Adrenal gland (tissue), 19 donors: ENCODE results near the gene PGA4. TPM values are rescaled to one million over a fixed set of nuclear protein-coding genes. Genes with fewer than 3 reads are reported as not detected.
"Not testable (repeated sequence)": the region's sequence is repeated elsewhere in the genome, so short reads cannot be mapped to it uniquely, and the experiment has no call there.

Experiments used
- DNase-seq, 7 donors: peaks; one replicate each; pipeline ENCODE4 v3.0.0-alpha.2; 2019 to 2020
- H3K27ac ChIP-seq, 5 donors: fragments of 200-600 bp; sonication (generic) in 4 of 5; 1 replicate in 3 of 5; 2 replicates in 2 of 5; pipeline versions ENCODE4 v1.5.1 to v1.8.0; 2016 to 2020; ENCODE audit warnings: mild to moderate bottlenecking in 1 of 5
- H3K27me3 ChIP-seq: fragments of 200-600 bp; 2 replicates; pipeline ENCODE4 v1.8.0; 2021
- H3K36me3 ChIP-seq, 2 donors: fragments of 200-600 bp; replicated peaks in 1 of 2; 1 replicate in 1 of 2; 2 replicates in 1 of 2; pipeline versions ENCODE4 v1.5.1 to v1.8.0; 2018 to 2022
- H3K4me1 ChIP-seq, 2 donors: fragments of 200-600 bp; replicated peaks in 1 of 2; 1 replicate in 1 of 2; 2 replicates in 1 of 2; pipeline versions ENCODE4 v1.5.1 to v1.8.0; 2018 to 2021
- H3K4me3 ChIP-seq, 4 donors: fragments of 200-600 bp; sonication (generic) in 3 of 4; one replicate each; pipeline ENCODE4 v1.5.1; 2016 to 2018
- H3K9me3 ChIP-seq, 3 donors: fragments of 200-600 bp; sonication (generic) in 1 of 3; replicated peaks in 1 of 3; 1 replicate in 2 of 3; 2 replicates in 1 of 3; pipeline versions ENCODE4 v1.5.1 to v1.8.0; 2016 to 2021
- POLR2A ChIP-seq, 2 donors: fragments of 450-650 bp; IDR thresholded peaks; one replicate each; pipeline ENCODE4 v1.6.1; 2017; ENCODE audit warnings: antibody characterized with exemption in 2 of 2, mild to moderate bottlenecking in 2 of 2, moderate library complexity in 1 of 2
- WGBS, 4 donors: extraction: QIAGEN DNeasy Blood & Tissue Kit in 2 of 4; methylation state at CpG; one replicate each; pipeline versions ENCODE4 v1.1.5 to v1.1.7; 2013 to 2017; 5-methylcytosine and 5-hydroxymethylcytosine counted together
- intact Hi-C, 2 donors: fragments of 100-400 bp; cut with DNase I; formaldehyde crosslinking; loops; one replicate each; pipeline versions ENCODE4 v1.14.1 to v1.15.0; 2022 to 2023
- long read RNA-seq, 10 donors: library from polyadenylated mRNA in 3 of 10; unstranded in 2 of 10; stranded (forward) in 1 of 10; transcript quantifications; one replicate each; pipeline ENCODE4 v2.0.0 and lab custom pipeline, GENCODE V29; 2021 to 2026
- polyA plus RNA-seq, 3 donors: library from polyadenylated mRNA; stranded (reverse); fragments of 200-250 nt in 2 of 3; fragments of 350-450 nt in 1 of 3; fragmentation: Illumina TruSeq in 1 of 3; extraction: RNeasy Lipid Tissue Mini Kit (QIAGEN cat#74804) in 1 of 3; gene quantifications; one replicate each; pipeline ENCODE4 v1.2.3, GENCODE V29; 2013 to 2014
- total RNA-seq, 9 donors: library from RNA; depleted of rRNA in 4 of 9; stranded (reverse); fragments of >200 nt in 4 of 9; fragments of 120-200 nt in 1 of 9; fragmentation: NEBNext Ultra II Directional in 1 of 9; extraction: Animal tissue kit (Norgen Biotek cat#: 25700) in 1 of 9; gene quantifications; one replicate each; pipeline versions ENCODE4 v1.1.0 to v1.2.4, GENCODE V29; 2013 to 2023
- TF ChIP-seq, protein P1 (sequence below), 6 experiments: fragments of 450-650 bp in 4 of 6; fragments of 200-600 bp in 2 of 6; sonication (generic) in 1 of 6; IDR thresholded peaks; 1 replicate in 5 of 6; 2 replicates in 1 of 6; pipeline versions ENCODE4 v1.5.1 to v1.8.0; 2016 to 2021; ENCODE audit warnings: antibody characterized with exemption in 6 of 6, mild to moderate bottlenecking in 2 of 6, moderate library complexity in 1 of 6
- donor health status: healthy with polysubstance abuse.
- donor health status: Bipolar disorder and iron deficiency.
- donor health status: DM: yes; HTN: yes; CAD: no.
- donor health status: DM: no; HTN: no; CAD: no.
- donor health status: DM: no; HTN: no; CAD: no.
- donor health status: DM: yes; HTN: yes; CAD: no.

The PGA4 gene
- 1 to 10 TPM in 6 of 9 donors, under 1 TPM in 2, not detected in 1; 0.65 to 6.8 (median 1.2) TPM for total RNA-seq
- polyA plus RNA-seq: 1 to 10 TPM in 1 of 3 donors, under 1 TPM in 1, not detected in 1; 0.42 to 3.1 TPM
- long read RNA-seq, donor 1: 0 reads
- long read RNA-seq, donor 2: 0 reads
- long read RNA-seq, donor 3: 0 reads
- long read RNA-seq, donor 4: 0 reads
- long read RNA-seq, donor 5: 0 reads
- long read RNA-seq, donor 6, partial matches to known transcripts: 3 of 3 reads
- long read RNA-seq, donor 6, other reads (novel, unspliced or antisense): 0 of 3 reads
- long read RNA-seq, donor 7: 0 reads
- long read RNA-seq, donor 8: 0 reads
- long read RNA-seq, donor 9: 0 reads
- long read RNA-seq, donor 10: 0 reads

DNA sequence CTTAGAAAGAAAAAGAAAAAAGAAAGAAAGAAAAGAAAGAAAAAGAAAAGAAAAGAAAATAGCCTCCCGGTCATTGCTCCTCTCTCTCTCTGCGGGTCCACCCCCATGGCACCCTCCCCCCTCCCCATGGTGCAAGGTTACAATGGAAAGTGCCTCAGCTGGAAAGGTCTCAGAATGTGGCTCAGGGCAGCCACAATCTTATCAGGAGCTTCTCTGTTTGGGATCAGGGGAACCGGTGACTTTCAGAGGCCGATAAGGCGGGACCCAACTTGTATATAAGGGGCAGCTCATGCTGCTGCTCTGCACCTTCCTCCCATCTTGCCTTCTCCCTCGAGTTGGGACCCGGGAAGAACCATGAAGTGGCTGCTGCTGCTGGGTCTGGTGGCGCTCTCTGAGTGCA lies at the start of gene PGA4:
PGA4 (plus strand) TSS at position 301 of the 400 bp plus-strand sequence; CDS start at position 355, 54 bp downstream.
- H3K36me3 ChIP-seq, H3K4me3 ChIP-seq, DNase-seq, H3K27me3 ChIP-seq, H3K4me1 ChIP-seq, H3K27ac ChIP-seq, intact Hi-C loops, H3K9me3 ChIP-seq: not testable (repeated sequence)
- WGBS, 4 donors: no CpG with 5 or more reads among the region's 8 CpGs

DNA sequence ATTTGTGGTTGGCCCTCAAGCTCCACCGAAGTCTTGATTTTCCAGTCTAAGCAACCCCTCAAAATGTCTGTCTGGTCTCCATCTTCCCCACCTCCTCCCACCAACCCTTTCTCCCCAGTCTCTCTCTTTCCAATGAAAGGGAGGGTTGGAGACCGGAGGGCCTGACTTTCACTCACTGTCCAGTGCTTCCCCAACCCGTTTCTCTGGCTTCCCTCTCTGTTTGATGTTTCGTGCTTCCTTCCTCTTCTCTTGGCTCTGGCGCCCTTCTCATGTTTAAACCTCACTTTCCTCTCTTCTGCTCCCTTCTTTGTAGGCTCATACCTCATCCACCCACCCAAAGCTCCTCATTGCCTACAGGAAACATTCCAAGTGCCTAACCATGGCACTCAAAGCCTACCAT lies 49.8 kb upstream of the PGA4 start:
- intact Hi-C loops: loop anchor here in 1 of 2 donors (5.0 kb wide), 1 partner anchor 40 kb away; no protein-coding TSS in a partner anchor
- TF ChIP-seq POLR2A (IDR thresholded peaks at IDR 0.05): no peak
- TF ChIP-seq, protein P1, sequence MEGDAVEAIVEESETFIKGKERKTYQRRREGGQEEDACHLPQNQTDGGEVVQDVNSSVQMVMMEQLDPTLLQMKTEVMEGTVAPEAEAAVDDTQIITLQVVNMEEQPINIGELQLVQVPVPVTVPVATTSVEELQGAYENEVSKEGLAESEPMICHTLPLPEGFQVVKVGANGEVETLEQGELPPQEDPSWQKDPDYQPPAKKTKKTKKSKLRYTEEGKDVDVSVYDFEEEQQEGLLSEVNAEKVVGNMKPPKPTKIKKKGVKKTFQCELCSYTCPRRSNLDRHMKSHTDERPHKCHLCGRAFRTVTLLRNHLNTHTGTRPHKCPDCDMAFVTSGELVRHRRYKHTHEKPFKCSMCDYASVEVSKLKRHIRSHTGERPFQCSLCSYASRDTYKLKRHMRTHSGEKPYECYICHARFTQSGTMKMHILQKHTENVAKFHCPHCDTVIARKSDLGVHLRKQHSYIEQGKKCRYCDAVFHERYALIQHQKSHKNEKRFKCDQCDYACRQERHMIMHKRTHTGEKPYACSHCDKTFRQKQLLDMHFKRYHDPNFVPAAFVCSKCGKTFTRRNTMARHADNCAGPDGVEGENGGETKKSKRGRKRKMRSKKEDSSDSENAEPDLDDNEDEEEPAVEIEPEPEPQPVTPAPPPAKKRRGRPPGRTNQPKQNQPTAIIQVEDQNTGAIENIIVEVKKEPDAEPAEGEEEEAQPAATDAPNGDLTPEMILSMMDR (IDR thresholded peaks at IDR 0.05): no peak
- 66 to 79% (median 69%) methylated on average over 5 of the region's 5 CpGs for WGBS, 4 donors
- no peak overlapping the region for H3K27ac ChIP-seq
- no peaks in the 10 kb centered on the region for H3K36me3 ChIP-seq
- no peak overlapping the region for H3K4me3 ChIP-seq
- DNase-seq: no peak
- peaks cover 3% of the 10 kb centered on the region for H3K27me3 ChIP-seq
- no peaks in the 10 kb centered on the region for H3K9me3 ChIP-seq
- no peaks in the 10 kb centered on the region for H3K4me1 ChIP-seq

DNA sequence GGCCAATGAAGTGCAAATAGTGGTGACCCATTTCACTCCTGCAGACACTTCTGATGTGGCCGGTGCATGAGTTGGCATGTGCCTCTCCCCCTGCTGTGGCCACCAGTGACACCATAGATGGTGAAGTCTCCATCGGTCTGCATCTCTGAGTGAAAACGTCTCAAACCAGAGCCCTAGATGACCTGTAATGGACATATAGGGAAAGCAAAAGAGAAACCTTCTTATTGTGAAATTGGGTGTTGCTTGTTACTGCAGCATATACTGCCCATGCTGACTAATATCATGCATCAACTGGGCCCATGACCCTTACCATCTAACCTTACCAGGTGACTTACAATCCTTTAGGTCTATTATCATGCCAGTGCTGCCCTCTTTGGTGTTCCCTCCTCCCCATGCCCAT lies 49.3 kb upstream of the PGA4 start:
- WGBS, 4 donors: 78 to 87% (median 83%) methylated on average over 3 of the region's 3 CpGs

DNA sequence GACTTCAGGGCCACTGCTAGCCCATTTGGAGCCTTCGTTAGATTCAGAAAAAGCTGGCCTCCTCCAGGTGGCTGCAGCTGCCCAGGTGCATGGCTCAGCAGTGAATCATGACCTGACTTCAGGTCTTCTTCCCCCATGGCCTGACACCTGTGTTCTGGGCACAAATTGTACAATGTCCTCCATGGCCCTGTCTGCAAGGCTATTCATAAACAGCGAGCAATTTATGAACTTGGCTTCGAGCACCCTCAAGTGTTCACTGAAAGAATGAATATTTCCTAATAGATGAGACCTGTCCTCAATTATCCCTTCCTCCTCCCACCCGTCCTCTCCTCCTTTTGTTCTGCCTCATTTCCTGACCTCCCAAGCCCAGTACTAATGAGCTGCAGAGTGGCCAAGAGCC lies 48.7 kb upstream of the PGA4 start:
- peak in 1 of 7 donors; percentile 49 for DNase-seq
- Histone ChIP-seq H3K27me3 (peaks cover 3% of the 10 kb centered on the region), H3K9me3 (no peaks in the 10 kb centered on the region), H3K4me3 (no peak overlapping the region), H3K36me3 (no peaks in the 10 kb centered on the region), H3K27ac (no peak overlapping the region), H3K4me1 (no peaks in the 10 kb centered on the region)
- TF ChIP-seq, protein P1 (IDR thresholded peaks at IDR 0.05): peak in 5 of 6 experiments; percentile 23 to 51 (median 41)
- no peak for TF ChIP-seq POLR2A (IDR thresholded peaks at IDR 0.05)
- intact Hi-C loops: loop anchor here in 1 of 2 donors (5.0 kb wide), 1 partner anchor 41 kb away; no protein-coding TSS in a partner anchor
- 54 to 79% (median 72%) methylated on average over 4 of the region's 4 CpGs for WGBS, 4 donors

More for the DNA sequence above, 49.3 kb upstream of the PGA4 start:
- TF ChIP-seq, protein P1 (IDR thresholded peaks at IDR 0.05): no peak
- no peak for TF ChIP-seq POLR2A (IDR thresholded peaks at IDR 0.05)
- H3K4me1 ChIP-seq: no peaks in the 10 kb centered on the region
- intact Hi-C loops: loop anchor here in 1 of 2 donors (5.0 kb wide), 1 partner anchor 41 kb away; no protein-coding TSS in a partner anchor
- H3K27ac ChIP-seq: no peak overlapping the region
- peaks cover 3% of the 10 kb centered on the region for H3K27me3 ChIP-seq
- H3K9me3 ChIP-seq: no peaks in the 10 kb centered on the region
- H3K36me3 ChIP-seq: no peaks in the 10 kb centered on the region
- no peak overlapping the region for H3K4me3 ChIP-seq
- DNase-seq: no peak
